B cell (primary cell): Measurements from ENCODE around the gene CNBP. TPM values are rescaled to one million over a fixed set of nuclear protein-coding genes. Genes with fewer than 3 reads are reported as not detected.

Source experiments
- ATAC-seq: fragments of 200-7000 bp; cut with Tn5 transposase; one replicate; pipeline ENCODE4 v1.10.0; 2021; ENCODE audit warnings: low read depth, mild to moderate bottlenecking, moderate number of reproducible peaks, moderate library complexity
- CTCF ChIA-PET: fragments of 350-600 bp; sonication (Branson Sonifier 250); formaldehyde crosslinking; loops from one replicate; lab custom pipeline; 2021; ENCODE audit warnings: antibody characterized with exemption, inconsistent platforms; lab: Charles Lee
- POLR2A ChIA-PET: fragments of 350-600 bp; sonication (Branson Sonifier 250); formaldehyde crosslinking; loops from one replicate; lab custom pipeline; 2021; ENCODE audit warnings: antibody characterized with exemption; lab: Charles Lee
- DNase-seq: peaks from one replicate; pipeline ENCODE4 v3.0.0; 2013
- H2AFZ ChIP-seq: 2 replicates; pipeline ENCODE4 v1.6.1; 2012; ENCODE audit warnings: mild to moderate bottlenecking, low read depth, low read length; ENCODE audit not compliant: insufficient read depth, poor library complexity, severe bottlenecking
- H3K27ac ChIP-seq, 2 donors: 1 replicate in 1 of 2; 2 replicates in 1 of 2; pipeline ENCODE4 v1.5.1; 2012 to 2013; ENCODE audit warnings: low read length in 2 of 2, mild to moderate bottlenecking in 2 of 2, moderate library complexity in 1 of 2
- H3K27me3 ChIP-seq, 4 experiments: fragments of 200-600 bp in 1 of 4; sonication (generic) in 1 of 4; replicated peaks in 1 of 4; 1 replicate in 2 of 4; 2 replicates in 2 of 4; pipeline versions ENCODE4 v1.6.1 to v1.7.0; 2013 to 2016; ENCODE audit warnings: low read length in 3 of 4, mild to moderate bottlenecking in 2 of 4, mixed read lengths in 1 of 4, moderate library complexity in 1 of 4; ENCODE audit not compliant: insufficient read depth in 4 of 4, control insufficient read depth in 3 of 4; ENCODE audit errors: control extremely low read depth in 1 of 4
- H3K36me3 ChIP-seq, 2 experiments: replicated peaks in 1 of 2; 1 replicate in 1 of 2; 2 replicates in 1 of 2; pipeline versions ENCODE4 v1.6.1 to v1.7.1; 2013; ENCODE audit warnings: low read length in 1 of 2; ENCODE audit not compliant: insufficient read depth in 2 of 2, control insufficient read depth in 1 of 2; ENCODE audit errors: control extremely low read depth in 1 of 2, extremely low read depth in 1 of 2
- H3K4me1 ChIP-seq, 2 donors: fragments of 200-600 bp in 1 of 2; sonication (generic) in 1 of 2; 1 replicate in 1 of 2; 2 replicates in 1 of 2; pipeline versions ENCODE4 v1.5.1 to v1.6.1; 2013 to 2017; ENCODE audit warnings: low read length in 2 of 2; ENCODE audit not compliant: control insufficient read depth in 2 of 2, insufficient read depth in 2 of 2
- H3K4me2 ChIP-seq: replicated peaks from 2 replicates; pipeline ENCODE3; 2012; ENCODE audit warnings: mild to moderate bottlenecking, low read depth, low read length; ENCODE audit not compliant: poor library complexity, severe bottlenecking
- H3K4me3 ChIP-seq, 5 experiments: fragments of 200-600 bp in 1 of 5; sonication (generic) in 1 of 5; 1 replicate in 3 of 5; 2 replicates in 2 of 5; pipeline versions ENCODE4 v1.5.1 to v1.7.0; 2011 to 2016; ENCODE audit warnings: low read length in 4 of 5, mild to moderate bottlenecking in 4 of 5, low read depth in 2 of 5, control low read depth in 1 of 5, moderate library complexity in 1 of 5; ENCODE audit not compliant: insufficient read depth in 1 of 5; ENCODE audit errors: control extremely low read depth in 1 of 5, extremely low read depth in 1 of 5
- H3K79me2 ChIP-seq: fragments of 200-600 bp; sonication (generic); one replicate; pipeline ENCODE4 v1.6.0; 2016; ENCODE audit warnings: low read length; ENCODE audit not compliant: control insufficient read depth, insufficient read depth
- H3K9ac ChIP-seq: fragments of 200-600 bp; sonication (generic); 2 replicates; pipeline ENCODE4 v1.6.1; 2017; ENCODE audit warnings: mild to moderate bottlenecking, low read length, moderate library complexity
- H3K9me3 ChIP-seq, 3 donors: one replicate each; pipeline versions ENCODE4 v1.6.1 to v1.7.1; 2013; ENCODE audit warnings: low read length in 2 of 3; ENCODE audit not compliant: control insufficient read depth in 2 of 3, insufficient read depth in 1 of 3; ENCODE audit errors: control extremely low read depth in 1 of 3
- H4K20me1 ChIP-seq: 2 replicates; pipeline ENCODE4 v1.6.0; 2012; ENCODE audit warnings: mild to moderate bottlenecking, low read length; ENCODE audit not compliant: insufficient read depth, control insufficient read depth, poor library complexity, severe bottlenecking
- H3K27ac Mint-ChIP-seq: one replicate; pipeline ENCODE4 v1.8.0; 2021; ENCODE audit warnings: mixed read lengths
- H3K27me3 Mint-ChIP-seq: one replicate; pipeline ENCODE4 v1.8.0; 2021; ENCODE audit warnings: mixed read lengths
- H3K4me1 Mint-ChIP-seq: one replicate; pipeline ENCODE4 v1.8.0; 2021; ENCODE audit warnings: mixed read lengths
- H3K4me3 Mint-ChIP-seq: one replicate; pipeline ENCODE4 v1.8.0; 2021; ENCODE audit warnings: mixed read lengths
- H3K9me3 Mint-ChIP-seq: one replicate; pipeline ENCODE4 v1.8.0; 2022; ENCODE audit warnings: mixed read lengths; ENCODE audit not compliant: insufficient read depth
- EZH2 ChIP-seq: IDR thresholded peaks from 2 replicates; pipeline ENCODE4 v1.6.1; 2012; ENCODE audit warnings: borderline replicate concordance, low read depth, mild to moderate bottlenecking, moderate library complexity, low read length; ENCODE audit not compliant: insufficient read depth, poor library complexity, severe bottlenecking
- WGBS: methylation state at CpG from one replicate; pipeline ENCODE4 v1.1.5; 2013; ENCODE audit warnings: missing lambda C conversion rate; ENCODE audit not compliant: insufficient coverage; 5-methylcytosine and 5-hydroxymethylcytosine counted together
- intact Hi-C: fragments of 100-400 bp; cut with micrococcal nuclease; formaldehyde crosslinking; loops from one replicate; pipeline ENCODE4 v1.10.0; 2022
- polyA plus RNA-seq: library from polyadenylated mRNA; depleted of rRNA; stranded (reverse); fragments of >200 nt; gene quantifications from 2 replicates; pipeline ENCODE4 v1.2.3, GENCODE V29; 2012
- total RNA-seq, 2 donors: library from RNA; stranded (reverse); fragments of 120-200 nt in 1 of 2; gene quantifications; 1 replicate in 1 of 2; 2 replicates in 1 of 2; pipeline versions ENCODE4 v1.2.3 to v1.2.4, GENCODE V29; 2013 to 2022
- TF ChIP-seq, protein P1 (sequence below): fragments of 200-600 bp; IDR thresholded peaks from one replicate; pipeline ENCODE4 v1.8.0; 2022; ENCODE audit warnings: antibody characterized with exemption, mild to moderate bottlenecking

Gene CNBP
- total and polyA plus RNA-seq, 2 donors (not counting 1 experiment from before 2014, with no cell fraction given) = 167 to 304 TPM

DNA sequence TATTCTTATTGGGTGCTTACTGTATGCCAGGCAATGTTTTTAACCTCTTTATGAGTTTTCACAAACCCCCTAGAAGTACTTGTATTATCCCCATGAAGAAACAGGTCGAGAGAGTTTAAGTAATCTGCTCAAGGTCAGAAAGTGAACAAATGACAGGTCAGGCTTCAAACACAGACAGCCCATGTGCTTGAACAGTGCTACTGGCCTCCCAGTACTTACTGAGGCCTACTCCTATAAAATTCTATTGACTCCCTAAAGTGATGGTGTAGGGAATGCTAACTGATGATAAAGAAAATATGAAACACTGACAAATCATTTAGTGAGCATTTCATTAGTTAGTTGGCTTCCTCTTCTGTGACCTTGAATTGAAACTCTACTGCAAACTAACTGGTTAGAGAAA lies 4.2 kb upstream of the CNBP start:
- H3K27me3 Mint-ChIP-seq = no peaks in the 10 kb centered on the region
- Histone ChIP-seq H3K4me2 (no peak overlapping the region), H3K9ac (no peak overlapping the region), H3K27ac (no peak overlapping the region), H3K79me2 (peaks cover 38% of the 10 kb centered on the region), H3K4me3 (no peak overlapping the region), H4K20me1 (peaks cover 5% of the 10 kb centered on the region), H3K27me3 (no peaks in the 10 kb centered on the region), H2AFZ (no peak overlapping the region), H3K4me1 (peaks cover 4 to 17% of the 10 kb centered on the region in 2 donors), H3K36me3 (no peaks in the 10 kb centered on the region), H3K9me3 (no peaks in the 10 kb centered on the region)
- intact Hi-C loops = no loop called here
- CTCF ChIA-PET = interaction anchor here (1.2 to 5.0 kb wide), 3 partner anchors 58 to 218 kb away, joined by 3 to 30 read pairs (median 6); no protein-coding TSS in a partner anchor
- POLR2A ChIA-PET = no interaction called here
- peaks cover 12% of the 10 kb centered on the region for H3K4me1 Mint-ChIP-seq
- WGBS = 80% methylated on average over 1 of the region's 1 CpG
- no peak for ATAC-seq
- H3K27ac Mint-ChIP-seq = peak overlapping the region; percentile 32
- no peak overlapping the region for H3K4me3 Mint-ChIP-seq
- no peaks in the 10 kb centered on the region for H3K9me3 Mint-ChIP-seq
- TF ChIP-seq, protein P1, sequence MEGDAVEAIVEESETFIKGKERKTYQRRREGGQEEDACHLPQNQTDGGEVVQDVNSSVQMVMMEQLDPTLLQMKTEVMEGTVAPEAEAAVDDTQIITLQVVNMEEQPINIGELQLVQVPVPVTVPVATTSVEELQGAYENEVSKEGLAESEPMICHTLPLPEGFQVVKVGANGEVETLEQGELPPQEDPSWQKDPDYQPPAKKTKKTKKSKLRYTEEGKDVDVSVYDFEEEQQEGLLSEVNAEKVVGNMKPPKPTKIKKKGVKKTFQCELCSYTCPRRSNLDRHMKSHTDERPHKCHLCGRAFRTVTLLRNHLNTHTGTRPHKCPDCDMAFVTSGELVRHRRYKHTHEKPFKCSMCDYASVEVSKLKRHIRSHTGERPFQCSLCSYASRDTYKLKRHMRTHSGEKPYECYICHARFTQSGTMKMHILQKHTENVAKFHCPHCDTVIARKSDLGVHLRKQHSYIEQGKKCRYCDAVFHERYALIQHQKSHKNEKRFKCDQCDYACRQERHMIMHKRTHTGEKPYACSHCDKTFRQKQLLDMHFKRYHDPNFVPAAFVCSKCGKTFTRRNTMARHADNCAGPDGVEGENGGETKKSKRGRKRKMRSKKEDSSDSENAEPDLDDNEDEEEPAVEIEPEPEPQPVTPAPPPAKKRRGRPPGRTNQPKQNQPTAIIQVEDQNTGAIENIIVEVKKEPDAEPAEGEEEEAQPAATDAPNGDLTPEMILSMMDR = no peak
- TF ChIP-seq EZH2 = no peak
- DNase-seq = no peak

DNA sequence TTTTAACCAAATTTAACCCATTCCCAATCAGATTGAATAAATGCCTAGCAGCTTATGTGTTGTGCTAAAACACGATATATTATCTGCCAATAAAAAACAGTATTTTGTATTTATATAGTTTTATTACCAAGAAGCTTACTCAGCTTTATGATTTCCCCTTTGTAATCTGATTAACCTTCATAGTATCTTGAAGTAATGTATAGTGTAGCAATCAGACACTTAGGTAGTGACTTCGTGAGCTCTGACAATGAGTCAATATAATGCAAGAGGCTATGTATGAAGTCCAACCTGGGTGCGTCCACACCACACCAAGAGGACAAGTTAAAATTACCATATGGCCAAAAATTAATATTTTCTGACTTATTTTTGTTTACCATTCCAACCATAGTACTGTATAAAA lies 2.1 kb upstream of the CNBP start:
- H3K36me3 ChIP-seq = no peaks in the 10 kb centered on the region
- no peaks in the 10 kb centered on the region for H3K27me3 ChIP-seq
- H2AFZ ChIP-seq = no peak overlapping the region
- Mint-ChIP-seq H3K4me3 (peak overlapping the region; percentile 5), H3K9me3 (no peaks in the 10 kb centered on the region), H3K4me1 (peaks cover 31% of the 10 kb centered on the region), H3K27ac (no peak overlapping the region), H3K27me3 (no peaks in the 10 kb centered on the region)
- DNase-seq = no peak
- H3K4me3 ChIP-seq = no peak overlapping the region
- intact Hi-C loops = loop anchor here (2.0 kb wide), 1 partner anchor 129 kb away; no protein-coding TSS in a partner anchor
- H3K27ac ChIP-seq = no peak overlapping the region
- no peak overlapping the region for H3K9ac ChIP-seq
- peaks cover 16 to 35% of the 10 kb centered on the region in 2 donors for H3K4me1 ChIP-seq
- peaks cover 12% of the 10 kb centered on the region for H4K20me1 ChIP-seq
- H3K79me2 ChIP-seq = peaks cover 59% of the 10 kb centered on the region
- H3K9me3 ChIP-seq = no peaks in the 10 kb centered on the region
- no peak for ATAC-seq
- no peak for TF ChIP-seq EZH2
- TF ChIP-seq, protein P1 = no peak
- no CpG with 5 or more reads among the region's 3 CpGs for WGBS
- no peak overlapping the region for H3K4me2 ChIP-seq
- POLR2A ChIA-PET = interaction anchor here (0.7 to 1.8 kb wide), 2 partner anchors 45 to 48 kb away, joined by 3 to 9 read pairs; no protein-coding TSS in a partner anchor
- CTCF ChIA-PET = interaction anchor here (0.7 to 5.0 kb wide), 5 partner anchors 23 to 63 kb away, joined by 3 to 30 read pairs (median 4); no protein-coding TSS in a partner anchor
